H1 (cell line): ENCODE measurements around the gene CBFA2T2. TPM values are rescaled to one million over a fixed set of nuclear protein-coding genes. Genes with fewer than 3 reads are reported as not detected.

ENCODE experiments used
- ASH2L ChIP-seq: fragments of 200-600, 300-600 bp; sonication (generic); IDR thresholded peaks from one replicate; pipeline ENCODE4 v1.7.1; 2017; ENCODE audit warnings: low read length
- BCL11A ChIP-seq, 2 experiments: IDR thresholded peaks; one replicate each; pipeline ENCODE4 v1.6.1; 2011; ENCODE audit warnings: low read depth in 2 of 2, low read length in 2 of 2, mild to moderate bottlenecking in 2 of 2
- CREB1 ChIP-seq: IDR thresholded peaks from 2 replicates; pipeline ENCODE4 v1.6.1; 2012; ENCODE audit warnings: inconsistent platforms
- GABPA ChIP-seq: IDR thresholded peaks from 2 replicates; pipeline ENCODE4 v1.6.1; 2011; ENCODE audit warnings: mild to moderate bottlenecking, low read length, moderate library complexity, borderline replicate concordance; ENCODE audit not compliant: insufficient read depth
- HDAC6 ChIP-seq: IDR thresholded peaks from one replicate; pipeline ENCODE4 v1.7.1; 2012; ENCODE audit warnings: low read depth, mild to moderate bottlenecking, inconsistent platforms, low read length, moderate library complexity
- KDM1A ChIP-seq: fragments of 200-600, 300-600 bp; sonication (generic); IDR thresholded peaks from 2 replicates; pipeline ENCODE4 v1.7.1; 2016; ENCODE audit warnings: mild to moderate bottlenecking, low read length, borderline replicate concordance
- KDM5A ChIP-seq: fragments of 200-600 bp; IDR thresholded peaks from 2 replicates; pipeline ENCODE4 v1.7.1; 2012; ENCODE audit warnings: mild to moderate bottlenecking, low read length, inconsistent platforms, mixed read lengths
- NRF1 ChIP-seq: IDR thresholded peaks from 2 replicates; pipeline ENCODE4 v1.6.1; 2011; ENCODE audit warnings: mild to moderate bottlenecking, low read depth, low read length, improper control_type of control experiment
- RNF2 ChIP-seq: fragments of 200-900, 300-1000 bp; sonication (generic); IDR thresholded peaks from 2 replicates; pipeline ENCODE4 v1.7.1; 2016; ENCODE audit warnings: borderline replicate concordance, low read depth, mild to moderate bottlenecking, antibody characterized with exemption, low read length; ENCODE audit not compliant: poor library complexity, severe bottlenecking; ENCODE audit errors: missing control alignments
- polyA plus RNA-seq, 7 experiments: library from polyadenylated mRNA; depleted of rRNA in 3 of 7; stranded (reverse) in 5 of 7; unstranded in 2 of 7; fragments of >200 nt in 5 of 7; fragments of 200-250 nt in 2 of 7; gene quantifications; 1 replicate in 5 of 7; 2 replicates in 1 of 7; 4 replicates in 1 of 7; pipeline versions ENCODE4 v1.2.1 to v1.2.3, GENCODE V29; 2011 to 2013; ENCODE audit warnings: missing spikeins in 2 of 7, mixed read lengths in 2 of 7
- total RNA-seq: library from RNA; stranded (reverse); fragmentation: NEBNext Ultra II Directional; extraction: Animal tissue kit (Norgen Biotek cat#: 25700); gene quantifications from 2 replicates; pipeline ENCODE4 v1.2.1, GENCODE V29; 2021

The CBFA2T2 gene
- total and polyA plus RNA-seq, 2 of the 8 experiments (the other 6 are each of a cell fraction or from before 2014, with no cell fraction given), result 11.6 to 12.9 TPM

DNA sequence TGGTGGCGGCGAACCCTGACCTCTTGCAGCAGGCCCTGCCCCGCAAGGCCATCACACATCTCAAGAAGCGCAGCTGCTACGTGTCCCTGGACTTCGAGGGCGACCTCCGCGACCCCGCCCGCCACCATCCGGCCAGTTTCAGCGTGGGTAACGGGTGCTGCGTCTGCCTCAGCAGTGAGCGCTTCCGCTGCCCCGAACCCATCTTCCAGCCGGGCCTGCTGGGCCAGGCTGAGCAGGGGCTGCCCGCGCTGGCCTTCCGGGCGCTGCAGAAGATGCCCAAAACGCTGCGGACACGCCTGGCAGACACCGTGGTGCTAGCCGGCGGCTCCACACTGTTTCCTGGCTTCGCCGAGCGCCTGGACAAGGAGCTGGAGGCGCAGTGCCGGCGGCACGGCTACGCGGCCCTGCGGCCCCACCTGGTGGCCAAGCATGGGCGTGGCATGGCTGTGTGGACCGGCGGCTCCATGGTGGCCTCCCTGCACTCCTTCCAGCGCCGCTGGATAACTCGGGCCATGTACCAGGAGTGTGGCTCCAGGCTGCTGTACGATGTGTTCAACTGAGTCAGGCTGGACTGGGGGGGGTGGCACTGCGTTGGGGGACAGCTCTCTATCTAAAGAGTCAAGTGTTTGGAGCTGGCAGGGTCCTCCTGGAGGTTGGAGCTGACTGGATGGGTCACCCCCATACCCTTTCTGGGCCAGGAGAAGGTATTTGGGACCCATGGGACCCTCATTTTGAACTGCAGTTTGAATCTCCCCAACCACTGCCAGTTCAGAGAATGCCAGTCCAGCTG lies 178.0 kb downstream of the CBFA2T2 start (continued):
- 0 out of 2 replicates have a peak, but pooled peaks have one; percentile 38 for TF ChIP-seq GABPA
- TF ChIP-seq KDM5A, result no peak
- 0 out of 2 replicates have a peak, but pooled peaks have one; percentile 36 for TF ChIP-seq CREB1
- TF ChIP-seq HDAC6, result no peak
- no peak for TF ChIP-seq BCL11A (IDR thresholded peaks at IDR 0.05; ENCODE audit: low read depth in 2 of 2, low read length in 2 of 2)
- no peak for TF ChIP-seq KDM1A
- no peak for TF ChIP-seq RNF2
- TF ChIP-seq NRF1, result no peak
- TF ChIP-seq ASH2L, result no peak
